ENCODE measurements around the gene BACH2. TPM values are rescaled to one million over a fixed set of nuclear protein-coding genes. Genes with fewer than 3 reads are reported as not detected.

The BACH2 gene
- total RNA-seq, 1 donor from 2014 or later = 90.4 TPM

DNA sequence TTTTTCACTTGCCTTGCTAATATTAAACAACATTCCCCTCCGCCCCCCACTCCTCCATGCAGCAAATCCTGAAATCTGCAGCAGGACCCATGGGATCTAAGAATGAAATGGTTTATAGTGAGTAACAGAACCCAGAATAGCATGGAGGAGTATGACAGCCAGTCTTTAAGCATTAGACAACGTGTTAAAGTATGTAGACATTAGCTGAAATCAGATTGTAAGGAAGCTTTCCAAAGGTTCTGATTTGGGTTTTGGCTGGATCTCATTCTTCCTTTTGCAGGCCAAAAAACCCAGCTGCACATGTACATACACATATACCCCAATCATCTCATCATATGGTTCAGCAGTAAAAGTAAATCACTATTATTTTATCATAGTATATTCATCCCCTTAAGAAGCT is 275.9 kb downstream of the BACH2 start:
- Mint-ChIP-seq H3K36me3 (ENCODE audit: low read depth) (peaks cover 68% of the 10 kb centered on the region), H3K4me1 (peaks cover 44% of the 10 kb centered on the region), H3K27ac (peak overlapping the region; percentile 73), H3K9me3 (no peaks in the 10 kb centered on the region), H3K4me3 (no peak overlapping the region), H3K27me3 (no peaks in the 10 kb centered on the region)
- intact Hi-C loops (cut with micrococcal nuclease) = loop anchor here (10.0 kb wide), 1 partner anchor 54 kb away; no protein-coding TSS in a partner anchor
- no peak for ATAC-seq (ENCODE audit: low read depth)
- no peak for TF ChIP-seq CTCF (IDR thresholded peaks at IDR 0.05)
- ChIA-PET CTCF (no interaction called here), POLR2A (no interaction called here)
- DNase-seq = no peak

DNA sequence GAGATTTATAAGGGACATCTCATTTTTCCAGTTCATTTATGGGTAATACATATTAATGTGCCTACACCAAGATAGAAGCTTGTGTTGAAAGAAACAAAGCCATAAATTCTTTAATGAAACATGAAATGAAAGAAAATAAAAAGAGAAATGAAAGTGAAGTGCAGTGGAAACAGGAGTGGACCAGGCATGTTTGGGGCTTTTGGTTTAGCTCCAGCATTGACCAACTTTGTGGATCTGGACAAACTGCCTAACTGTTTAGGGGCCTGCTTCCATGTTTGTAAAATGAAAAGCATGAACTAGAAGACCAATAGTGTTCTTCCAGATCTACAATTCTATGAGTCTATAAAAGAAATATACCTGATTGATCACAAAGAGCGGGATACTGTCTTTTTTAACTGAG is 277.4 kb downstream of the BACH2 start:
- Mint-ChIP-seq H3K27ac (peak overlapping the region; percentile 72), H3K36me3 (ENCODE audit: low read depth) (peaks cover 63% of the 10 kb centered on the region), H3K4me1 (peaks cover 29% of the 10 kb centered on the region), H3K4me3 (peak overlapping the region; percentile 19), H3K27me3 (no peaks in the 10 kb centered on the region), H3K9me3 (no peaks in the 10 kb centered on the region)
- POLR2A ChIA-PET = interaction anchor here (1.0 kb wide), 1 partner anchor 11 kb away, joined by 3 read pairs; no protein-coding TSS in a partner anchor
- no peak for DNase-seq
- ATAC-seq (ENCODE audit: low read depth) = no peak
- intact Hi-C loops (cut with micrococcal nuclease) = no loop called here
- CTCF ChIA-PET = interaction anchor here (1.6 kb wide), 1 partner anchor 78 kb away, joined by 5 read pairs; no protein-coding TSS in a partner anchor
- TF ChIP-seq CTCF (IDR thresholded peaks at IDR 0.05) = no peak

- ATAC-seq (ENCODE audit: low read depth) (no peak), DNase-seq (no peak)
- no peaks in the 10 kb centered on the region for H3K9me3 Mint-ChIP-seq
- intact Hi-C loops (cut with micrococcal nuclease) = no loop called here
- ChIA-PET CTCF (no interaction called here), POLR2A (no interaction called here)
- peaks cover 29% of the 10 kb centered on the region for H3K4me1 Mint-ChIP-seq
- no peaks in the 10 kb centered on the region for H3K27me3 Mint-ChIP-seq
- H3K4me3 Mint-ChIP-seq = no peak overlapping the region
- H3K36me3 Mint-ChIP-seq (ENCODE audit: low read depth) = peaks cover 58% of the 10 kb centered on the region
- no peak overlapping the region for H3K27ac Mint-ChIP-seq
- no peak for TF ChIP-seq CTCF (IDR thresholded peaks at IDR 0.05)
Observed at GRCh38 chr6:90015883-90016282, 280.8 kb downstream of the BACH2 start.

DNA sequence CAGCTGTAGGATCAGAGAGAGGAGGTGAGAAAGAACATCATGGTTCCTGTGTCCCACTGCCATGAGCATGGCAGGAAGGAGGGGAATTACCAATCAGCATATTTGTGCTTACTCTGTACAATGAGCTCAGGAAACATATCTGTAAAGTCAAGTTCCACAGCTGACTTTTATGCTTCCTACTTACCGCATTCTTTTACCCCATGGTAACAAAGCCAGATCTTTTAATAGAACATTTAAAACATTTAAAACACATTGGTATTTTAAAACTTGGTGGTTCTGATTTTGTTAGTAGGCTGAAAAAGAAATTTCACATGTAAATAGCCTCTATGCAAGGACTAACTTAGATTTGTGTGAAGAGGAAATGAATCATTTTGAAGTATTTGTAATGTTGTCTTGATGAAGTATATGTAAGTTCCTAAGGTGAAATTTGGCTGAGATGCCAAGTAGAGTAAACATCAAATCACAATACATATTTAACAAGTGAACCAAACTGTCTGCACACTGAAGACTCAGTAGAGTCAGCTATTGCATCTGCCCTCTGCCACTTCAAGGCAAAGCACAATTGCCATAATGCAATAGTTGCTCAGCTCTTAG is 287.6 kb downstream of the BACH2 start:
- Mint-ChIP-seq H3K36me3 (ENCODE audit: low read depth) (peaks cover 49% of the 10 kb centered on the region), H3K27ac (peak overlapping the region; percentile 88), H3K9me3 (no peaks in the 10 kb centered on the region), H3K4me3 (peak overlapping the region; percentile 37), H3K4me1 (peaks cover 29% of the 10 kb centered on the region), H3K27me3 (no peaks in the 10 kb centered on the region)
- no peak for TF ChIP-seq CTCF (IDR thresholded peaks at IDR 0.05)
- peak; percentile 37 for ATAC-seq (ENCODE audit: low read depth)
- POLR2A ChIA-PET = interaction anchor here (0.7 to 1.5 kb wide), 2 partner anchors 11 to 28 kb away, joined by 3 to 4 read pairs; no protein-coding TSS in a partner anchor
- CTCF ChIA-PET = interaction anchor here (0.8 to 1.0 kb wide), 2 partner anchors 208 to 210 kb away, joined by 3 to 4 read pairs; no protein-coding TSS in a partner anchor
- no peak for DNase-seq
- intact Hi-C loops (cut with micrococcal nuclease) = loop anchor here (2.0 kb wide), 1 partner anchor 16 kb away; no protein-coding TSS in a partner anchor

GRCh38 chr6:90008189-90008907 is 288.3 kb downstream of the BACH2 start:
- intact Hi-C loops (cut with micrococcal nuclease) = loop anchor here (2.0 kb wide), 1 partner anchor 16 kb away; no protein-coding TSS in a partner anchor
- ChIA-PET POLR2A (interaction anchor here (0.6 to 1.5 kb wide), 3 partner anchors 9 to 28 kb away, joined by 3 to 4 read pairs (median 3); no protein-coding TSS in a partner anchor), CTCF (no interaction called here)
- peaks cover 44% of the 10 kb centered on the region for H3K36me3 Mint-ChIP-seq (ENCODE audit: low read depth)
- H3K27me3 Mint-ChIP-seq = no peaks in the 10 kb centered on the region
- peak overlapping the region; percentile 37 for H3K4me3 Mint-ChIP-seq
- DNase-seq (no peak), ATAC-seq (ENCODE audit: low read depth) (peak; percentile 70)
- peak overlapping the region; percentile 88 for H3K27ac Mint-ChIP-seq
- no peak for TF ChIP-seq CTCF (IDR thresholded peaks at IDR 0.05)
- H3K9me3 Mint-ChIP-seq = no peaks in the 10 kb centered on the region
- peaks cover 29% of the 10 kb centered on the region for H3K4me1 Mint-ChIP-seq
